Stimulated activated CD8-positive, alpha-beta memory T cell treated with anti-CD3 and anti-CD28 coated beads, Interleukin-4, amount 100 ng/mL, for 24 hours (primary cell): ENCODE measurements around the gene AGAP1.
"Not testable (repeated sequence)": the region's sequence is repeated elsewhere in the genome, so short reads cannot be mapped to it uniquely, and the experiment has no call there.

Source experiments
- DNase-seq: peaks from one replicate; pipeline ENCODE4 v3.0.0-alpha.2; 2020; ENCODE audit warnings: low read depth

AGAP1 gene

GRCh38 chr2:236045251-236046235, 551.7 kb downstream of the AGAP1 start:
- DNase-seq = no peak

DNA sequence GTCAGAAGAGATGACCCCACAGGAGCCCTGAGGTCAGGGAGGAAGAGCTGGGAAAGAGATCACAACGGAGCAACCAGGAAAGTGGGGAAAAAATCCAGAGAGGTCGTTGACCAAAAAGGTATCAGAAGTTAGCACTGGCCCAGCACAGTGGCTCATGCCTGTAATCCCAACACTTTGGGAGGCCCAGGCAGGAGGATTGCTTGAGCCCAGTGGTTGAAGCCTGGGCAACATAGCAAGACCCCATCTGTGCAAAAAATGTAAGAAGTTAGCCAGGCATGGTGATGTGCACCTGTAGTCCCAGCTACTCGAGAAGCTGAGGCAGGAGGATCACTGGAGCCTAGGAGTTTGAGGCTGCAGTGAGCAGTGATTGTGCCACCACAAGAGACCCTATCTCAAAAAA, 552.9 kb downstream of the AGAP1 start:
- DNase-seq = no peak

DNA sequence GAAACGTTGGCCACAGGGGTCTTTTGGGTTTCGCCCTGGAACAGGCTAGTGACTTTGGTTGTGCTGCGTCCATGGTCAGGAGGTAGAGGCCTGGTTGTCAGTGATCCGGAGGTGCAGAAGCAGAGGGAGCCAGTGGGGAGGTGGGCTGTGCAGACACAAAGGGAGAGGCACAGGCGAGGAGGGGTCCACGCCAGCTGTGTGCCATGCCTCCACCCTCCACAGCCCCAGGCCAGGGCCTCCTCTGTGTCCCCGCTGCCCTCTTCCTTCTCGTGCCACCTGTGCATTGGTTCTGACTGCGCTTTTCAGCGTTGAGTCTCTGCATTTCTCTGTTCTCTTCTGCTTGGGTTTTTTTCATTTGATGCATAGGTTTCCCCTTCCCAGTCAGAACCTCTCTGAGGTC, 553.3 kb downstream of the AGAP1 start:
- DNase-seq = no peak

DNA sequence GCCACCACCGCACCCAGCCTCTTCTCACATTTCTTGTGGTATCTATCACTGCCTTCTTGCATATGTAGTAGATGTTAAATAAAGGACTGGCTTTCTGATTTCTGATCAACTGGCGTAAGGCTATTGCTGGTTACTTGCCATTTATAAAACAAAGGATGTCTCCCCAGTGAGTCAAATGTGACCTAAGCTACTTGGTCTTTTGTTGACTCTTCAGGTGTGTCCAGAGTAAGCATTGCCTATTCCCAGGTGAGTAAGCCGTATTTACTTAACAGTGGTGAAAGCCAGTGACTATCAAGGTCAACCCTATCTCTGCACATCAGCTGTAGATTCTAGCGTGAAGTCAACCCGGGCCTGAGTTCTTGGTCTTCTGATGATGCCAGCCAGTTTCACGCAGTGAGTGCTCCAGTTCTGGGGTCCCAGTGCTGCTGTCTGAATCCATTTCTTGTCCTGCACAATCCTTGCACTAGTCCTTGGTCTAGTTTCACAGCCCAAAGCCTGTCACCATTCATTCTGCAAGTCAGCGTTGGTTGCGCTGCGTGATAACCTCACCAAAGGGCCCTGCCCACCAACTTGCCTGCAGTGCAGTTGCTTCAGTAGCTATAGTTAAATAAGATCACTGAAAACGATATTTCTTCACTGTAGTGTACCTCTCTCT, 554.2 kb downstream of the AGAP1 start:
- DNase-seq = no peak

- no peak for DNase-seq
Observed at GRCh38 chr2:236049981-236050380, 556.1 kb downstream of the AGAP1 start.

GRCh38 chr2:236051351-236051750, 557.5 kb downstream of the AGAP1 start:
- DNase-seq = no peak

GRCh38 chr2:236051806-236052205, 558.0 kb downstream of the AGAP1 start:
- DNase-seq = no peak

GRCh38 chr2:236052206-236052605, 558.4 kb downstream of the AGAP1 start:
- DNase-seq = no peak

DNA sequence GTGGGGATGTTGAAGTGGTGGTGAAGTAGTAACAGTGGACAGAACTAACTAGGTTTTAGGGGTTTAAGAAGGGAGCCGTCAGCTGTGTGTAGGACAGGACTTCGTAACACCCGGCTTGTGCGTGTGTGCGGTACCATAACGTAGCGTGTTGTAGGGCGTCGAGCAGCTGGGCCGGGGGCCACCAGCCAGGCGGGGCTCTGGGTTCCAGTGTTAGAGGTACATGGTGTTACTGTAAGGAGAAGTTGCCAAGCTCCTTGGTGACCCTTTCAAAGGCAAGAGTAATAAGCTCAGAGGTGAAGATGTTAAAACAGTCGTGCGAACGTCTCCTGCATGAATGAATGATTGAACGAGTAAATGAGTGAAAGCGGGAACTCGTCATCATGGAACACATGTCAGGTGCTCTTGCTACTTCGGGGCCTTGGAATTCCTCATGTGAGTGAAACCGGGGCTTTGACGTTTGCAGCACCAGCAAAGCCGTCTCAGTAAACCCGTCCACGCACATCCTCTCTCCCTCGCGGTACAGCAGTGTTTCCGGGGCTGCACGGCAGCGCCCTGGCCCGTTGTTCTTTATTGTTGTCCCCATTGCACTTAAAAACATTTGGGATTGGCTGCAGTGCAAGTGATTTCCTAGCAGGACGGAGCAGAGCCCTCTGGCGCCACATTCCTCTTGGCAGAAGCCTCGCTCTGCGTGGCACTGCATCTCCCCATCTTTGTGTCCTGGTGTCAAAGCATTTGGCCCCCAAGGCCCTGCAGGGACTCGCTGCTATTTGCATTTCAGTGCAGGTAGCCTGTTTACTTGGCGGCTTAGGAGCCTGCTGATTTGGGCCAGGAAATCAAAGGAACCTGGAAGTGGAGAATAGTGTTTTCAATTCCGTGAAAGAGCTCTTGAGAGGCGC, 559.3 kb downstream of the AGAP1 start:
- DNase-seq = no peak

DNA sequence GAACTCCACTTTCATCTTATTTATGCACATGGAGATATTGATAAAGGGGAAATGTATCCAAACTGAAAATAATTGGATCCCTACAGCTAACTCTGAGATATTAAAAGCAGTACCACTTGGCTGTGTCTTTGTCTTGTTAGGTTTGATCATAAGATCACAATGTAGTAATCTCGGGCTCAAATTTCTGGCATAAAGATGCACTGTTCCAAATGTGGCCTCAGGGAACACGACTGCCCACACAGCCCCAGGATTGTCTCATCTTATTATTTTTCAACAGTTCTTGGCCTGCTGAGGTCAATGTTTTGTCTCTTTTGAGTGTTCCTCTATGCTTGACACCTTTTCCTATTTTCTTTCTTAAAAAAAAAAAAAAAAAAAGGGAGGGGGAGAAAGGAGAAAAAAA, 560.3 kb downstream of the AGAP1 start:
- DNase-seq = no peak

GRCh38 chr2:236054621-236055305, 560.9 kb downstream of the AGAP1 start:
- no peak for DNase-seq

GRCh38 chr2:236055471-236055870, 561.6 kb downstream of the AGAP1 start:
- no peak for DNase-seq

DNA sequence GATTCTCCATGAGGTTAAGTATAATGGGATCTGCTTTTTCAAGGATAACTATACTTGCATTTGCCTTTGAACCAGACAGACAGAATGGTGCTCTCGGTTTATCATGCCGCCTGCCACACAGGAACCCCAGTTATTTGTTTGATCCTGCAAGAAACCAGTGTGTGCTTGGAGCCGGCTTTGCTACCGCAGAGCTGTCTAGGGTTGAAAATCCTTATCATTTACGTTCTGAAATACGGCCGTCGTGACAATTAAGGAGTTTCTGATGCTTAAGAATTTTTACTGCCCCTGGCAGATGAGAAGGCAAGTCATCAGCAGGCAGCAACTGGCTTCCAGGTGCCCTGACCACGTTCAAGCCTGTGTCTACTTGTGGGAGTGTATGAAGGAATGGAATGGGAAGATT, 562.3 kb downstream of the AGAP1 start:
- no peak for DNase-seq

DNA sequence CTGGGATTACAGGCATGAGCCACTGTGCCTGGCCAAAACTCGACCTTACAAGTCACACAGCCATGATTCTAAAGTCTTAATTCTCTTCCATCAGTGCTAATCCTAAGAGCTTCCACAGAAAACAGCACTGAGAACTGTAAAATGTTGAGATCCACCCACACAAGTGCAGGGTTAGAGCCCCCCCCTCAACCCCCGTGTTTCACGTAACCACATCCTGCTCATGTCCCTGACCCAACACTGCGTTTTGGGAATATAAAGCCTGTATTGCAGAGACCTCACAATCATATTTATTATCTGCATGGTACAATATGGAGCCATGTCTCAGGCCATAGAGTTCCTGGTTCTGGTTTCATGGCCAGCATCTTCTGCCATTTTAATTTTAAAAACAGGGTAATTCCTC, 563.5 kb downstream of the AGAP1 start:
- DNase-seq = no peak

GRCh38 chr2:236061497-236061896, 567.7 kb downstream of the AGAP1 start:
- DNase-seq = no peak

DNA sequence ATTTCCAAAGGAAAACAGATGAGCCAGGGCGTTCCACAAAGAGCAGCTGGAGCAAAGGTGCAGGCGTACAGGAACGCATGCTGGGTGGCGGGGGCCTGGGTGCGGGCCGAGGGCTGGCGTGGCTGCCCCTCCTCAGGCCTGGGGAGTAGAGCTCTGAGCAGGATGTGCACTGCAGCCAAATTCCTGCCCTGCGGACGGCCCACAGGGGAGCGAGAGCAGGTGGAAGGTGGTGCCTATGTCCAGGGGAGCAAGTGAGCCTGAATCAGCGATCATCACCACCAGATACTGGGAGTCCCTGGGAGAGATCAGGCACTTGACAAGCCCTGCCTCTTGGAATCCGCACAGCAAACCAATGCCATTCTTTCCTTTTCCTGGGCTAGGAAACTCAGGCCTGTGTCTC, 568.1 kb downstream of the AGAP1 start:
- DNase-seq = no peak

- not testable (repeated sequence) for DNase-seq
Observed at GRCh38 chr2:236062806-236063205, 569.0 kb downstream of the AGAP1 start.

- no peak for DNase-seq
Observed at GRCh38 chr2:236063994-236064393, 570.2 kb downstream of the AGAP1 start.

DNA sequence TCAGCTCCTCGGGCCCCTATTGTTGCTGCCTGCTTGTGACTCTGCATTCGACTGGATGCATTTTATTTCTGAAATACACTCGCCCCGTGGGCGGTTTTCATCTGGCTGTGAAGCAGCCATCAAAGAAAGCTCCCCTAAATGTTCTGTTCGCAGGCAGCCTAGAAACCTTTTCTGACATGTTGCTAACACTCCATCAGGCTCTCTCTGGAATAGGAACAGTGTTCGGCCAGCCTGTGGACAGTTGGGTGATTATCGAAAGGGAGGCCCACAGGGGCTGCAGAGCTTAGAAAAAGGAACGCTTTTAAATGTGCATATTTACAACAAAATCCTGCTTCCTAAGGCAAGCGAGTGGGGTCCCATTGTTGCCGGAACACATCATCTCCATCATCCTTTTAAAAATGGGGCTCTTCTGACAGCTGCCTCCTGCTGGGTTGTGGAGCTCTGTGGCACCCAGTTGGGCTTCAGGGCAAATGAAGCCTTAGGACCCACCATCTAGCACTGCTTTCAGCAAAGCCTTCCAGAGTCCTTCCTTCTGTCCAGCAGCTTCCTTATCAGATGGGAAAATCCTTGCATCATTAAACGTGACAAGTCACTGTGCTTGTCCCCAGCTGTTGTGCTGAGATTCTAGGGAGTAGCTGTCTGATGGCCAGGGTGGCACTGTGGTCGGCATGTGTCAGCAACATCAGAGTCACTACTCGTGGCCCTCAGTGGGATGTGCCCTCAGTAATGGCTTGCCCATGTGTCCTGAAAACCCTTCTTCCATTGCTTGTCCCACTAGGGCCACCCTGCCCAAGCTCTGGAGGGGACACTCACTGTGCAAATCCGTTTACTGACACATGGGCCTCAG, 571.7 kb downstream of the AGAP1 start:
- no peak for DNase-seq

DNA sequence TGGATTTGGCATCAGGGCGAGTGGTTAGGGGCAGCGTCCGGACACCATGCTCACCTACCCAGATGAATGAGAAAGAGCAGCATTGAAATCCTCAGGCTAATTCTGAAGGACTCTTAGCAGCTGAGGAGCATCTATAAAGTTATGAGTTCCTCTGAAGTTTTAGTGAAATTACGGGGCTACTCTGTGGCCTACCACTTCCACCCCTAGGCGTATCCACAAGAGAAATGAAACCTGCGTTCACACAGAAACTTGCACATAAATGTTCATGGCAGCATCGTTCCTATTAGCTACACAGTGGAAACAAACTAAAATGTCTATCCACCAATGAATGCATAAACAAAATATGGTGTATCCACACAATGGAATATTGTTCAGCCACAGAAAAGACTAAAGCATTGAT, 576.4 kb downstream of the AGAP1 start:
- DNase-seq = no peak

DNA sequence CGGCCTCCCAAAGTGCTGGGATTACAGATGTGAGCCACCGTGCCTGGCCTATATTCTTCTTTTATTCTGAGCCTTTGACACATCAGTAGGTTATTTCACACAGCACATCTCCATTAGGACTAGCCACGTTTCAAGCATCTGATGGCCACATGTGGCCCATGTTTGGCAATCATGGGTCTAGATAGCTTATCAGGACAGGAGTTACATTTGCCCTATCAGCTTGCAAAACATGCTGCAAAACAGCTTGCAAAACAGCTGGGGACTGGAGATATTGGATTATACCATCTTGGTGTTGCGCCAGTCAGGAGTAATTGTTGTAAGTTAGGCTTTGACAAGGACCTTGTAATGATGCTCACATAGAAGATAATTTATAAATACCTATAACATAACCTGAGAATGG, 579.4 kb downstream of the AGAP1 start:
- no peak for DNase-seq
